Caco-2 (cell line): Measurements from ENCODE around the gene HES2. TPM values are rescaled to one million over a fixed set of nuclear protein-coding genes. Genes with fewer than 3 reads are reported as not detected.

Experiments
- BruUV-seq: library from RNA; stranded (reverse); fragments of 400-500 nt; replicated peaks from 2 replicates; lab custom pipeline; 2021; lab: Mats Ljungman, UMichigan
- CTCF ChIA-PET: fragments of 300-600 bp; sonication (Branson Sonifier 250); formaldehyde crosslinking; loops from one replicate; lab custom pipeline; 2022; ENCODE audit warnings: antibody characterized with exemption; lab: Charles Lee
- POLR2A ChIA-PET: fragments of 300-600 bp; sonication (Branson Sonifier 250); formaldehyde crosslinking; loops from one replicate; lab custom pipeline; 2022; ENCODE audit warnings: antibody characterized with exemption; lab: Charles Lee
- DNase-seq, 2 experiments: peaks; one replicate each; pipeline versions ENCODE4 v3.0.0 to v3.0.0-alpha.2; 2020 to 2022
- H3K27me3 ChIP-seq: replicated peaks from 2 replicates; pipeline ENCODE4 v1.6.0; 2011; ENCODE audit warnings: low read length; ENCODE audit not compliant: control insufficient read depth, insufficient read depth
- H3K36me3 ChIP-seq: 2 replicates; pipeline ENCODE4 v1.5.1; 2011; ENCODE audit warnings: low read length; ENCODE audit not compliant: control insufficient read depth, insufficient read depth
- H3K4me1 ChIP-seq: fragments of 250-450 bp; sonication (Bioruptor Pico); 2 replicates; pipeline ENCODE4 v1.5.1; 2020; ENCODE audit warnings: mild to moderate bottlenecking
- H3K4me3 ChIP-seq: 2 replicates; pipeline ENCODE4 v1.5.1; 2011; ENCODE audit warnings: low read depth, mild to moderate bottlenecking, control low read depth, low read length
- H3K9me3 ChIP-seq: fragments of 250-450 bp; sonication (Bioruptor Pico); 2 replicates; pipeline ENCODE4 v1.5.1; 2020; ENCODE audit warnings: mild to moderate bottlenecking, moderate library complexity
- H3K27ac Mint-ChIP-seq: one replicate; pipeline ENCODE4 v1.8.0; 2022; ENCODE audit warnings: mixed read lengths; ENCODE audit not compliant: unreplicated experiment
- H3K27me3 Mint-ChIP-seq: one replicate; pipeline ENCODE4 v1.8.0; 2022; ENCODE audit warnings: mixed read lengths; ENCODE audit not compliant: insufficient read depth, unreplicated experiment
- H3K36me3 Mint-ChIP-seq: one replicate; pipeline ENCODE4 v1.8.0; 2022; ENCODE audit warnings: mild to moderate bottlenecking, mixed read lengths; ENCODE audit not compliant: insufficient read depth, unreplicated experiment
- H3K4me1 Mint-ChIP-seq: one replicate; pipeline ENCODE4 v1.8.0; 2022; ENCODE audit warnings: low read depth, mixed read lengths; ENCODE audit not compliant: unreplicated experiment
- H3K4me3 Mint-ChIP-seq: one replicate; pipeline ENCODE4 v1.8.0; 2022; ENCODE audit warnings: mild to moderate bottlenecking, moderate library complexity, mixed read lengths; ENCODE audit not compliant: unreplicated experiment
- H3K9me3 Mint-ChIP-seq: one replicate; pipeline ENCODE4 v1.8.0; 2022; ENCODE audit warnings: mixed read lengths; ENCODE audit not compliant: unreplicated experiment
- CTCF ChIP-seq, 2 experiments: fragments of 200-600 bp in 1 of 2; IDR thresholded peaks; 1 replicate in 1 of 2; 2 replicates in 1 of 2; pipeline versions ENCODE4 v1.5.1 to v1.8.0; 2011 to 2022; ENCODE audit warnings: antibody characterized with exemption in 1 of 2, control low read depth in 1 of 2, inconsistent platforms in 1 of 2, low read depth in 1 of 2, low read length in 1 of 2, mild to moderate bottlenecking in 1 of 2, moderate library complexity in 1 of 2; ENCODE audit not compliant: insufficient read depth in 1 of 2, severe bottlenecking in 1 of 2, unreplicated experiment in 1 of 2
- intact Hi-C: fragments of 100-400 bp; cut with micrococcal nuclease; formaldehyde crosslinking; loops from one replicate; pipeline ENCODE4 v1.10.0; 2022; ENCODE audit not compliant: unreplicated experiment
- total RNA-seq: library from RNA; stranded (reverse); gene quantifications from 2 replicates; pipeline ENCODE4 v1.2.3, GENCODE V29; 2022

HES2 gene
- total RNA-seq, 1 experiment from 2014 or later: 0.91 TPM

DNA sequence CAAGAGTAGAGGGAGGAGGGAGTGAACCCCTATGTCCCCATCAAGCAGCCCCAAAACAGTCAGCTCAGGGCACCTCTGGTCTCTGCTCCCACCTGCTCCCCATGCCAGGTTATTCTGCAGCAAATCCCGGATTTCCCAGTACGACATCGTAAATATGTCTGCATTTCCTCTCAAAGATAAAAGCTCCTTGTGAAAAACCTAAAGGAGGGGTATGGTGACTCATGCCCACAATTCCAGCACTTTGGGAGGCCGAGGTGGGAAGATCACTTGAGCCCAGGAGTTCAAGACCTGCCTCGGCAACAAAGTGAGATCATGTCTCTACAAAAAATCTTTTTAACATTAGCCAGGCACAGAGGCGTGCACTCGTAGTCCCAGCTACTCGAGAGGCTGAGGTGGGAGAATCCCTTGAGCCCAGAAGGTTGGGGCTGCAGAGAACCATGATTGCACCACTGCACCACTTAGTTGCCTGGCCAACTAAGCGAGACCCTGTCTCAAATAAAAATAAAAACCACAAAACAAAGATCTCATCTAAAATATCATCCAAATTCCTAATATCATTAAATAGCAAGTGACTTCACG lies 33.3 kb downstream of the HES2 start:
- H3K27ac Mint-ChIP-seq: no peak overlapping the region
- POLR2A ChIA-PET: no interaction called here
- TF ChIP-seq CTCF (IDR thresholded peaks at IDR 0.05; ENCODE audit: insufficient read depth in 1 of 2, low read depth in 1 of 2, low read length in 1 of 2, severe bottlenecking in 1 of 2, unreplicated experiment in 1 of 2): no peak

GRCh38 chr1:6385488-6386191 lies 34.1 kb downstream of the HES2 start:
- no TSS peak for BruUV-seq
- Mint-ChIP-seq H3K4me1 (no peaks in the 10 kb centered on the region), H3K27me3 (no peaks in the 10 kb centered on the region), H3K9me3 (no peaks in the 10 kb centered on the region), H3K36me3 (no peaks in the 10 kb centered on the region), H3K4me3 (no peak overlapping the region), H3K27ac (no peak overlapping the region)
- CTCF ChIA-PET: no interaction called here
- H3K36me3 ChIP-seq: no peaks in the 10 kb centered on the region
- POLR2A ChIA-PET: no interaction called here
- DNase-seq: peak in 1 of 2 experiments; percentile 48
- H3K4me3 ChIP-seq: no peak overlapping the region
- H3K9me3 ChIP-seq: no peaks in the 10 kb centered on the region
- H3K27me3 ChIP-seq: no peaks in the 10 kb centered on the region
- H3K4me1 ChIP-seq: no peaks in the 10 kb centered on the region; the same call in 1 of the 2 replicates
- intact Hi-C loops: no loop called here
- no peak for TF ChIP-seq CTCF (IDR thresholded peaks at IDR 0.05; ENCODE audit: insufficient read depth in 1 of 2, low read depth in 1 of 2, low read length in 1 of 2, severe bottlenecking in 1 of 2, unreplicated experiment in 1 of 2)

More for the DNA sequence above, 33.3 kb downstream of the HES2 start:
- DNase-seq: no peak
- H3K4me1 Mint-ChIP-seq: no peaks in the 10 kb centered on the region
- H3K27me3 Mint-ChIP-seq: no peaks in the 10 kb centered on the region
- no peaks in the 10 kb centered on the region for H3K27me3 ChIP-seq
- H3K9me3 ChIP-seq: no peaks in the 10 kb centered on the region
- no TSS peak for BruUV-seq
- H3K4me3 Mint-ChIP-seq: no peak overlapping the region
- intact Hi-C loops: no loop called here
- no peaks in the 10 kb centered on the region for H3K9me3 Mint-ChIP-seq
- CTCF ChIA-PET: no interaction called here
- H3K36me3 ChIP-seq: no peaks in the 10 kb centered on the region
- H3K4me1 ChIP-seq: no peaks in the 10 kb centered on the region; the same call in 1 of the 2 replicates
- no peaks in the 10 kb centered on the region for H3K36me3 Mint-ChIP-seq
- H3K4me3 ChIP-seq: no peak overlapping the region

GRCh38 chr1:6384962-6385361 lies 34.8 kb downstream of the HES2 start:
- Mint-ChIP-seq H3K36me3 (no peaks in the 10 kb centered on the region), H3K4me3 (no peak overlapping the region), H3K27me3 (no peaks in the 10 kb centered on the region), H3K9me3 (no peaks in the 10 kb centered on the region), H3K27ac (no peak overlapping the region), H3K4me1 (no peaks in the 10 kb centered on the region)
- no peak for DNase-seq
- no peaks in the 10 kb centered on the region for H3K9me3 ChIP-seq
- ChIA-PET POLR2A (no interaction called here), CTCF (interaction anchor here (0.6 to 1.2 kb wide), 2 partner anchors 9 to 140 kb away, joined by 3 to 5 read pairs; partner anchors contain the start of gene ACOT7)
- no peak for TF ChIP-seq CTCF (IDR thresholded peaks at IDR 0.05; ENCODE audit: insufficient read depth in 1 of 2, low read depth in 1 of 2, low read length in 1 of 2, severe bottlenecking in 1 of 2, unreplicated experiment in 1 of 2)
- H3K4me3 ChIP-seq: no peak overlapping the region
- no peaks in the 10 kb centered on the region for H3K27me3 ChIP-seq
- no TSS peak for BruUV-seq
- no peaks in the 10 kb centered on the region; the same call in 1 of the 2 replicates for H3K4me1 ChIP-seq
- intact Hi-C loops: no loop called here
- no peaks in the 10 kb centered on the region for H3K36me3 ChIP-seq
